ENCODE data around the gene KRT86.

The KRT86 gene

DNA sequence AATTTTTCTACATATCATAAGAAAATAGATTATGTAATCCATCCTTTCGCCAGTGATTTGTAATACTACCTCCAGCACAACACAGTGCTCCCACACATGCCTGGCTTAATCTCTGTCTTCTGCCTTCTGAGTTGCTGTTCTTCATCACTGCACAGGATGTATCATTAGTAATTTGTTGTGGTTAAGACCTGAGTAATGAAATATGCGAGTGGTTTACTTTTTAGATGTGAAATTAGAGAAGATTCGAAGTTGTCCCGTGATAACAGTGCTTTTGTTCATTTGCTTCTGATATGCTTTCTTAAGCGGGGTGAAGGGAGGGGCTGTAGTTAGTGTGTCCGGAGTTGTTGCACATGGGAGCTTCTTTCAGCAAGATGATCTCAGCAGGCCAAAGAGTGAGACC, 74.8 kb downstream of the KRT86 start:
- TF ChIP-seq, protein P1, sequence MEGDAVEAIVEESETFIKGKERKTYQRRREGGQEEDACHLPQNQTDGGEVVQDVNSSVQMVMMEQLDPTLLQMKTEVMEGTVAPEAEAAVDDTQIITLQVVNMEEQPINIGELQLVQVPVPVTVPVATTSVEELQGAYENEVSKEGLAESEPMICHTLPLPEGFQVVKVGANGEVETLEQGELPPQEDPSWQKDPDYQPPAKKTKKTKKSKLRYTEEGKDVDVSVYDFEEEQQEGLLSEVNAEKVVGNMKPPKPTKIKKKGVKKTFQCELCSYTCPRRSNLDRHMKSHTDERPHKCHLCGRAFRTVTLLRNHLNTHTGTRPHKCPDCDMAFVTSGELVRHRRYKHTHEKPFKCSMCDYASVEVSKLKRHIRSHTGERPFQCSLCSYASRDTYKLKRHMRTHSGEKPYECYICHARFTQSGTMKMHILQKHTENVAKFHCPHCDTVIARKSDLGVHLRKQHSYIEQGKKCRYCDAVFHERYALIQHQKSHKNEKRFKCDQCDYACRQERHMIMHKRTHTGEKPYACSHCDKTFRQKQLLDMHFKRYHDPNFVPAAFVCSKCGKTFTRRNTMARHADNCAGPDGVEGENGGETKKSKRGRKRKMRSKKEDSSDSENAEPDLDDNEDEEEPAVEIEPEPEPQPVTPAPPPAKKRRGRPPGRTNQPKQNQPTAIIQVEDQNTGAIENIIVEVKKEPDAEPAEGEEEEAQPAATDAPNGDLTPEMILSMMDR (conservative IDR thresholded peaks at IDR 0.05; ENCODE audit: low read depth, low read length), result no peak
- DNase-seq (ENCODE audit: low read depth), result peak; percentile 35
- H3K4me3 ChIP-seq (ENCODE audit: low read depth, low read length), result no peak overlapping the region

DNA sequence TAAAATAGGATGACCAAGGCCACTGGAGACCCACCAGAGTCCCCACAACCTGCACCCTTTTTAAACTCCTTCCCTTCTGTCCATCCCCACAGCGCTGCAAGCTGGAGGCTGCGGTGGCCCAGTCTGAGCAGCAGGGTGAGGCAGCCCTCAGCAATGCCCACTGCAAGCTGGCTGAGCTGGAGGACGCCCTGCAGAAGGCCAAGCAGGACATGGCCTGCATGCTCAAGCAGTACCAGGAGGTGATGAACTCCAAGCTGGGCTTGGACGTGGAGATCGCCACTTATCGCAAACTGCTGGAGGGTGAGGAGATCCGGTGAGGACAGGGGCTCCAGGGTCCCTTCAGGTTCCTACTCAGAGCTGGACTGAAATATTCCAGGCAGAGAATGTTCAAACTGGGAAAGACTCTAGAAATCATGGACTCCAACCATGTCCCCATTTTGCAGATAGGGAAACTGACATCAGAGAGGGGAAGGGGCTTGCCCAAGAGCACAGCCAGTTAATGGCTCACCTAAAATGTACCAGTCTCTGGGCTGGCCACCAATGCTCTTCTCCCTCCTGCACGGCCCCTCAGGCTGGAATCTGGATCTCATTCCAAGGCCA, 75.7 kb downstream of the KRT86 start:
- H3K4me3 ChIP-seq (ENCODE audit: low read depth, low read length), result no peak overlapping the region
- TF ChIP-seq, protein P1 (conservative IDR thresholded peaks at IDR 0.05; ENCODE audit: low read depth, low read length), result no peak
- DNase-seq (ENCODE audit: low read depth), result no peak

DNA sequence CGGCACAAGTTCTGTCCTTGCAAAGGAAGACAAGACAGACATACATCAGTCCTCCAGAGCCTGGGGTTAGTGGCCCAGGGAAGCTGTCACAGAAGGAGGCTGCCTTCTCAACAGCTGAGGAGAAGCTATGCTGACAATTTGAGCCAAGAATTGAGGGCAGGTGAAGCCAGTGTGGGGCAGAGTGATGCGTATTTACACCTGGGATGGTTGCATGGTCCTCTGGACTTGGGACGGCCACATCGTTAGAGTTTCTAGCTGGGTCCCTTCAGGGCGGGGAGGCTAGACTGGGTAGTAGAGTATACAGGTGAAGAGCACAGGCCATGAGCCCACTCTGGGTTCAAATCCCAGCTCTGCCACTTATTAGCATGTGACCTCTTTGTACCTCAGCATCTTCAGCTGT, 76.3 kb downstream of the KRT86 start:
- H3K4me3 ChIP-seq (ENCODE audit: low read depth, low read length), result no peak overlapping the region
- DNase-seq (ENCODE audit: low read depth), result no peak
- TF ChIP-seq, protein P1 (conservative IDR thresholded peaks at IDR 0.05; ENCODE audit: low read depth, low read length), result no peak

DNA sequence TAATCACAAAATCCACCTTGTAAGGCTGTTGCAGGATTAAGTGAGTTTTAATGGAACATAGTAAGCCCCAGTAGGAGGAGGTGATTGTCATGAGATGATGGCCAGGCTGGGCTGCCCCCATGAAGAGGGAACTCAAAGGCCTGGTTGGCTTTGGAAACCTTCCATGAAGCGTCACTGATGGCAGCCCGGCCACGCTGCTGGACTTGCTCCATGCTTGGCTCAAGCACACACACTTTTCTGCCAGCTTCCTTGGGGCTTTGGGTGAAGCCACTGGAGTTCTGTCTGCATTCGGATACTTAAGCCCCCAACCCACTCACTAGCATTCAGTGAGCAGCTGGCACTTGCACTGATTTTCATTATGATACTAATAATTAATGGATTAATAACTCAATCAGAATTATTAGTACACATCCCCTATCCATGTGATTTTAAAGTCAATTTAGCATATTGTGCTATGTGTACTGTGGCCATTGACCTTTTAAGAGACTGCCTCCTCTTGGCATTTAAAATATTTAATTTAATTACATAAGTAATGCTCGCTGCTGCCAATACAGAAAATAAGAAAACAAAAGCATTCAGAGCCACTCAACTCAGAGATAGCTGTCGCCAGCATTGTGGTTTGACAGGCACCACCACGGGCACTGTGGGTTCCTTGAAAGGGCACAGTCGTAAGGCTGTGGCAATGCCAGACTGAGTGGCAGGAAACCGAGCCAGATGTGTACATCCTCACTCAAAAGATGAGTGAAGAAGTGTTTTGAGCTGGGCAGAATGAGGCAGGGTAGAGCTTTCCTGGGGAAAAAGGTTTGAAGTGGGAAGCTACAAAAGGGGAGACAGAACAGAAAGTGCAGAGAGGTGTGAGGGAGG, 77.0 kb downstream of the KRT86 start:
- no peak for DNase-seq (ENCODE audit: low read depth)
- TF ChIP-seq, protein P1 (conservative IDR thresholded peaks at IDR 0.05; ENCODE audit: low read depth, low read length), result no peak
- no peak overlapping the region for H3K4me3 ChIP-seq (ENCODE audit: low read depth, low read length)

DNA sequence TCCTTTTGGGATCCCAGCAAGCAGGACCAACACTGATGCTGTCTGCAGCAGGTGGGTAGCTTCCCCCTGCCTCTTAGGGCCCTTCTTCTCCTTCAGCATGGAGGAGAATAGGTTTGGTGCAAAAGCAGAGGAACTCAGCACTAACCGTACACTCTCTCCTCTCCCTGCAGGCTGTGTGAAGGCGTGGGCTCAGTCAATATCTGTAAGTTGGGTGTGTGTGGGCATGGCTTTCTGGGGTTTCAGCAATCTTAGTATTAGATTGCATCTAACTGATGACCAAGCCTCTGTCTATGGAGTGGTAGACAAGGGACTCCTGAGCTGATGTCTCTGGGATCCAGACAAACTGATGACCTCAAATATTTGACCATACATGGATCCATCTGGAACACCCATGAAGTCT, 78.5 kb downstream of the KRT86 start:
- no peak overlapping the region for H3K4me3 ChIP-seq (ENCODE audit: low read depth, low read length)
- TF ChIP-seq, protein P1 (conservative IDR thresholded peaks at IDR 0.05; ENCODE audit: low read depth, low read length), result no peak
- DNase-seq (ENCODE audit: low read depth), result no peak

DNA sequence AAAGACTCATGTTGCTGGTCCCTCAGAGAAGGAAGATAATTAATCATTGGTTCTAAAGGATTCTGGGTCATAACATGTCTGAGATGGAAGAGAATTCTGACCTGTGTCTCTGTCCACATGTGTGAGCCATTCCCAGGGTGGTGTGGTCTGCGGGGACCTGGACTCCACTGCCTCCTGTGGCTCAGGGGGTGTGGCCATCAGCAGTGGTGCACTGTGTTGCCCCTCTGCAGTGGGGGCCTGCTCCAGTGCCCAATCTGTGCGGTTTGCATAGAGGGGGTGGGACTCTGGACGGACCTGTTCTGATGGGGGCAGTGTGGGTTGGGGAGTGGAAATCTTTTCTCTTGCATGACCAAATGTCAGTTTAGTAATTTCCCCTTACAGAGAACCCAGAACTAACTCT, 79.3 kb downstream of the KRT86 start:
- DNase-seq (ENCODE audit: low read depth), result no peak
- no peak overlapping the region for H3K4me3 ChIP-seq (ENCODE audit: low read depth, low read length)

More for the DNA sequence above, 79.3 kb downstream of the KRT86 start:
- TF ChIP-seq, protein P1 (conservative IDR thresholded peaks at IDR 0.05; ENCODE audit: low read depth, low read length), result no peak

Data from choroid plexus epithelial cell (primary cell).